ENCODE measurements around the gene UNK.

DNA sequence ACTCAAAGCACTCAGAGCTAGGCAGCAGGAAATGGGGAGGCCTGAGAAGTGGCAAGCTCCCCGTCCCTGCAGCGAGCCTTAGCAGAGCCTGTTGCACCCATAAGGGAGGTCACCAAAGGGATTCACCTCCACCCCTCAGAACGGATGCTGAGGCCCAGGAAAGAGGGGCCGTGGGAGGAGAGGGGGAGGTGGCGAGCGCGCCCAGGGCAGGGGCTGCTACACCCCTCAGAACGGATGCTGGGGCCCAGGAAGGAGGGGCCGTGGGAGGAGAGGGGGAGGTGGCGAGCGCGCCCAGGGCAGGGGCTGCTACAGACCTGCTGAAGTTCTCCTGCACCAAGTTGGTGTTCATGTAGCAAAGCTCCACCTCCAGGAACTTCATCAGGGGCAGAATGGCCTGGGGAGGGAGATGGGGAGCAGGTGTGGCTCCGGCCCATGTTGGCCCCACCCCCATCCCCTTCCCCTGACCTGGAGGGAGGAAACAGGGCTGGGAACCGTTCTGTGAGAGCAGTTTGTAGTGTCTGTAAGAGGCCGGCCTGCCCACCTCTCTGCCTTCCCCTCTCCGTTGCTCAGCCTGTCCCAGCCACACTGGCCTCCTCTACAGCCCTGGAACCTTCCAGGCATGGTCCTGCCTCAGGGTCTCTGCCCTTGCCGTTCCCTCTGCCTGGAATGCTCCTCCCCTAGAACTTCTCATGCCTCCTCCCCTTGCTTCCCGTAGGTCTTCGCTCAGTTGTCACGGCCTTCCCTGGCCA lies 48.2 kb downstream of the UNK start:
- TF ChIP-seq, protein P1, sequence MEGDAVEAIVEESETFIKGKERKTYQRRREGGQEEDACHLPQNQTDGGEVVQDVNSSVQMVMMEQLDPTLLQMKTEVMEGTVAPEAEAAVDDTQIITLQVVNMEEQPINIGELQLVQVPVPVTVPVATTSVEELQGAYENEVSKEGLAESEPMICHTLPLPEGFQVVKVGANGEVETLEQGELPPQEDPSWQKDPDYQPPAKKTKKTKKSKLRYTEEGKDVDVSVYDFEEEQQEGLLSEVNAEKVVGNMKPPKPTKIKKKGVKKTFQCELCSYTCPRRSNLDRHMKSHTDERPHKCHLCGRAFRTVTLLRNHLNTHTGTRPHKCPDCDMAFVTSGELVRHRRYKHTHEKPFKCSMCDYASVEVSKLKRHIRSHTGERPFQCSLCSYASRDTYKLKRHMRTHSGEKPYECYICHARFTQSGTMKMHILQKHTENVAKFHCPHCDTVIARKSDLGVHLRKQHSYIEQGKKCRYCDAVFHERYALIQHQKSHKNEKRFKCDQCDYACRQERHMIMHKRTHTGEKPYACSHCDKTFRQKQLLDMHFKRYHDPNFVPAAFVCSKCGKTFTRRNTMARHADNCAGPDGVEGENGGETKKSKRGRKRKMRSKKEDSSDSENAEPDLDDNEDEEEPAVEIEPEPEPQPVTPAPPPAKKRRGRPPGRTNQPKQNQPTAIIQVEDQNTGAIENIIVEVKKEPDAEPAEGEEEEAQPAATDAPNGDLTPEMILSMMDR (IDR thresholded peaks at IDR 0.05): no peak
- TF ChIP-seq TCF7L2 (IDR thresholded peaks at IDR 0.05; ENCODE audit: low read depth, low read length) (no peak), POLR2AphosphoS5 (IDR thresholded peaks at IDR 0.05; ENCODE audit: low read depth, low read length) (no peak)

Data from Panc1 (cell line).